T-helper 1 cell treated with Interleukin-12 subunit alpha and Interleukin-12 subunit beta and Interleukin-4 antibody, amounts not matched to agents 30 μg/mL and 1 μg/mL, for 36 hours (primary cell): ENCODE data around the gene RFC5.
A peak's percentile ranks its signal among the peaks of the same experiment; 100 is the strongest.

Experiments used
- H3K27ac Mint-ChIP-seq: one replicate; pipeline ENCODE4 v1.8.0; 2021; ENCODE audit warnings: mild to moderate bottlenecking, mixed read lengths
- H3K27me3 Mint-ChIP-seq: one replicate; pipeline ENCODE4 v1.8.0; 2021; ENCODE audit warnings: low read depth, mixed read lengths
- H3K36me3 Mint-ChIP-seq: one replicate; pipeline ENCODE4 v1.8.0; 2021; ENCODE audit warnings: low read depth, mixed read lengths
- H3K4me1 Mint-ChIP-seq: one replicate; pipeline ENCODE4 v1.8.0; 2021; ENCODE audit warnings: low read depth, mixed read lengths
- H3K4me3 Mint-ChIP-seq: one replicate; pipeline ENCODE4 v1.8.0; 2021; ENCODE audit warnings: mild to moderate bottlenecking, moderate library complexity, mixed read lengths
- H3K9me3 Mint-ChIP-seq: one replicate; pipeline ENCODE4 v1.8.0; 2021; ENCODE audit warnings: mixed read lengths

RFC5 gene

GRCh38 chr12:118052324-118053070, 36.0 kb downstream of the RFC5 start:
- peaks cover 27% of the 10 kb centered on the region for H3K4me1 Mint-ChIP-seq
- H3K9me3 Mint-ChIP-seq: no peaks in the 10 kb centered on the region
- no peak overlapping the region for H3K4me3 Mint-ChIP-seq
- peaks cover 21% of the 10 kb centered on the region for H3K36me3 Mint-ChIP-seq
- H3K27ac Mint-ChIP-seq: peak overlapping the region; percentile 6
- no peaks in the 10 kb centered on the region for H3K27me3 Mint-ChIP-seq

GRCh38 chr12:118053071-118053985, 36.8 kb downstream of the RFC5 start:
- Mint-ChIP-seq H3K27ac (peak overlapping the region; percentile 6), H3K36me3 (peaks cover 21% of the 10 kb centered on the region), H3K9me3 (no peaks in the 10 kb centered on the region), H3K4me1 (peaks cover 27% of the 10 kb centered on the region), H3K27me3 (no peaks in the 10 kb centered on the region), H3K4me3 (no peak overlapping the region)

GRCh38 chr12:118055144-118055557, 38.6 kb downstream of the RFC5 start:
- Mint-ChIP-seq H3K4me1 (peaks cover 40% of the 10 kb centered on the region), H3K27me3 (no peaks in the 10 kb centered on the region), H3K4me3 (no peak overlapping the region), H3K36me3 (peaks cover 21% of the 10 kb centered on the region), H3K9me3 (no peaks in the 10 kb centered on the region), H3K27ac (no peak overlapping the region)

- Mint-ChIP-seq H3K4me3 (no peak overlapping the region), H3K27me3 (no peaks in the 10 kb centered on the region), H3K4me1 (peaks cover 39% of the 10 kb centered on the region), H3K27ac (peak overlapping the region; percentile 3), H3K36me3 (peaks cover 16% of the 10 kb centered on the region), H3K9me3 (no peaks in the 10 kb centered on the region)
Measured at GRCh38 chr12:118055865-118056773, 39.6 kb downstream of the RFC5 start.

GRCh38 chr12:118058227-118058626, 41.7 kb downstream of the RFC5 start:
- Mint-ChIP-seq H3K36me3 (peaks cover 12% of the 10 kb centered on the region), H3K4me1 (peaks cover 38% of the 10 kb centered on the region), H3K4me3 (no peak overlapping the region), H3K27ac (no peak overlapping the region), H3K27me3 (no peaks in the 10 kb centered on the region), H3K9me3 (no peaks in the 10 kb centered on the region)

GRCh38 chr12:118058881-118059280, 42.4 kb downstream of the RFC5 start:
- Mint-ChIP-seq H3K9me3 (no peaks in the 10 kb centered on the region), H3K36me3 (peaks cover 9% of the 10 kb centered on the region), H3K27me3 (no peaks in the 10 kb centered on the region), H3K4me3 (no peak overlapping the region), H3K27ac (no peak overlapping the region), H3K4me1 (peaks cover 40% of the 10 kb centered on the region)

- Mint-ChIP-seq H3K4me3 (peak overlapping the region; percentile 87), H3K9me3 (no peaks in the 10 kb centered on the region), H3K27me3 (no peaks in the 10 kb centered on the region), H3K4me1 (peaks cover 47% of the 10 kb centered on the region), H3K36me3 (peaks cover 9% of the 10 kb centered on the region), H3K27ac (peak overlapping the region; percentile 90)
Measured at GRCh38 chr12:118059341-118060191, 43.1 kb downstream of the RFC5 start.

- Mint-ChIP-seq H3K4me1 (peaks cover 52% of the 10 kb centered on the region), H3K9me3 (no peaks in the 10 kb centered on the region), H3K4me3 (peak overlapping the region; percentile 87), H3K36me3 (peaks cover 11% of the 10 kb centered on the region), H3K27ac (peak overlapping the region; percentile 90), H3K27me3 (no peaks in the 10 kb centered on the region)
Measured at GRCh38 chr12:118060301-118061010, 44.0 kb downstream of the RFC5 start.

- Mint-ChIP-seq H3K4me1 (peaks cover 50% of the 10 kb centered on the region), H3K4me3 (peak within 1 kb of the TSS; percentile 97), H3K27me3 (no peaks in the 10 kb centered on the region), H3K9me3 (no peaks in the 10 kb centered on the region), H3K27ac (peak within 1 kb of the TSS; percentile 95), H3K36me3 (peaks cover 14% of the 10 kb centered on the region)
Measured at GRCh38 chr12:118061011-118061872, 44.7 kb downstream of the RFC5 start, which contains the start of gene WSB2. TSS of gene WSB2 (minus strand) at chr12:118061179. CDS start at chr12:118061048, 131 bp downstream.

- peak overlapping the region; percentile 95 for H3K27ac Mint-ChIP-seq
- peak overlapping the region; percentile 97 for H3K4me3 Mint-ChIP-seq
- no peaks in the 10 kb centered on the region for H3K27me3 Mint-ChIP-seq
- H3K4me1 Mint-ChIP-seq: peaks cover 52% of the 10 kb centered on the region
- H3K9me3 Mint-ChIP-seq: no peaks in the 10 kb centered on the region
- peaks cover 12% of the 10 kb centered on the region for H3K36me3 Mint-ChIP-seq
Measured at GRCh38 chr12:118061873-118062843, 45.7 kb downstream of the RFC5 start.

GRCh38 chr12:118063576-118064391, 47.3 kb downstream of the RFC5 start:
- Mint-ChIP-seq H3K4me1 (peaks cover 61% of the 10 kb centered on the region), H3K4me3 (peak overlapping the region; percentile 66), H3K36me3 (peaks cover 12% of the 10 kb centered on the region), H3K27ac (peak overlapping the region; percentile 57), H3K27me3 (no peaks in the 10 kb centered on the region), H3K9me3 (no peaks in the 10 kb centered on the region)
